GM08714 (cell line): Measurements from ENCODE around the gene PLPP1.

Source experiments
- H3K4me3 ChIP-seq: fragments of 200-500 bp; sonication (Bioruptor generic); 2 replicates; pipeline ENCODE4 v1.5.1; 2014; ENCODE audit warnings: mild to moderate bottlenecking, low read length, inconsistent platforms
- ZNF274 ChIP-seq: IDR thresholded peaks from 2 replicates; pipeline ENCODE4 v1.6.1; 2012; ENCODE audit warnings: mild to moderate bottlenecking, low read depth, low read length

Gene PLPP1

GRCh38 chr5:55456216-55456895, 78.4 kb downstream of the PLPP1 start:
- no peak for TF ChIP-seq ZNF274
- no peak overlapping the region for H3K4me3 ChIP-seq

GRCh38 chr5:55454282-55454681, 80.5 kb downstream of the PLPP1 start:
- no peak overlapping the region for H3K4me3 ChIP-seq
- TF ChIP-seq ZNF274 = no peak

GRCh38 chr5:55453211-55453610, 81.6 kb downstream of the PLPP1 start:
- no peak for TF ChIP-seq ZNF274
- no peak overlapping the region for H3K4me3 ChIP-seq

GRCh38 chr5:55451976-55452375, 82.8 kb downstream of the PLPP1 start:
- H3K4me3 ChIP-seq = no peak overlapping the region
- no peak for TF ChIP-seq ZNF274

GRCh38 chr5:55450050-55450765, 84.6 kb downstream of the PLPP1 start:
- no peak for TF ChIP-seq ZNF274
- no peak overlapping the region for H3K4me3 ChIP-seq

GRCh38 chr5:55446640-55447351, 88.0 kb downstream of the PLPP1 start:
- no peak for TF ChIP-seq ZNF274
- no peak overlapping the region for H3K4me3 ChIP-seq

- TF ChIP-seq ZNF274 = no peak
- no peak overlapping the region for H3K4me3 ChIP-seq
Observed at GRCh38 chr5:55445791-55446190, 89.0 kb downstream of the PLPP1 start.

GRCh38 chr5:55441954-55442353, 92.8 kb downstream of the PLPP1 start:
- no peak for TF ChIP-seq ZNF274
- no peak overlapping the region for H3K4me3 ChIP-seq

GRCh38 chr5:55441107-55441771, 93.5 kb downstream of the PLPP1 start:
- no peak for TF ChIP-seq ZNF274

GRCh38 chr5:55440188-55440646, 94.5 kb downstream of the PLPP1 start:
- H3K4me3 ChIP-seq = no peak overlapping the region
- TF ChIP-seq ZNF274 = no peak

More at GRCh38 chr5:55441107-55441771, 93.5 kb downstream of the PLPP1 start:
- no peak overlapping the region for H3K4me3 ChIP-seq

- no peak overlapping the region for H3K4me3 ChIP-seq
- no peak for TF ChIP-seq ZNF274
Observed at GRCh38 chr5:55438998-55439397, 95.8 kb downstream of the PLPP1 start.

- TF ChIP-seq ZNF274 = no peak
- no peak overlapping the region for H3K4me3 ChIP-seq
Observed at GRCh38 chr5:55437859-55438206, 96.9 kb downstream of the PLPP1 start.

GRCh38 chr5:55437452-55437851, 97.3 kb downstream of the PLPP1 start:
- H3K4me3 ChIP-seq = no peak overlapping the region
- TF ChIP-seq ZNF274 = no peak

- H3K4me3 ChIP-seq = no peak overlapping the region
- no peak for TF ChIP-seq ZNF274
Observed at GRCh38 chr5:55432549-55432948, 102.2 kb downstream of the PLPP1 start.

GRCh38 chr5:55429613-55430253, 105.0 kb downstream of the PLPP1 start:
- no peak overlapping the region for H3K4me3 ChIP-seq
- TF ChIP-seq ZNF274 = no peak
